HepG2 (cell line): Measurements from ENCODE around the gene TGFA. TPM values are rescaled to one million over a fixed set of nuclear protein-coding genes. Genes with fewer than 3 reads are reported as not detected.

ENCODE experiments used
- ARID5B ChIP-seq: IDR thresholded peaks from 2 replicates; pipeline ENCODE4 v1.4.0; 2020; ENCODE audit warnings: mild to moderate bottlenecking, missing genetic modification reagents
- ATF4 ChIP-seq, 2 experiments: fragments of 450-650 bp in 1 of 2; sonication (generic) in 1 of 2; formaldehyde crosslinking; IDR thresholded peaks; 2 replicates each; pipeline versions ENCODE4 v1.5.0 to v1.8.0; 2020 to 2022; ENCODE audit warnings: mild to moderate bottlenecking in 1 of 2, missing genetic modification reagents in 1 of 2
- CENPT ChIP-seq: sonication (generic); formaldehyde crosslinking; IDR thresholded peaks from 2 replicates; pipeline ENCODE4 v1.8.0; 2022; ENCODE audit warnings: low read depth, mild to moderate bottlenecking, moderate library complexity, missing genetic modification reagents
- EP300 ChIP-seq, 3 experiments: sonication (generic) in 1 of 3; formaldehyde crosslinking in 1 of 3; IDR thresholded peaks; 2 replicates each; pipeline versions ENCODE4 v1.5.1 to v1.6.1; 2011 to 2020; ENCODE audit warnings: low read depth in 2 of 3, low read length in 2 of 3, borderline replicate concordance in 1 of 3, improper control_type of control experiment in 1 of 3, mild to moderate bottlenecking in 1 of 3, missing genetic modification reagents in 1 of 3, moderate library complexity in 1 of 3
- HNRNPUL1 ChIP-seq: fragments of 200-400 bp; formaldehyde crosslinking; IDR thresholded peaks from 2 replicates; pipeline ENCODE4 v1.6.1; 2017; ENCODE audit warnings: low read depth, mild to moderate bottlenecking, low read length, moderate library complexity
- KLF13 ChIP-seq: sonication (generic); formaldehyde crosslinking; IDR thresholded peaks from 2 replicates; pipeline ENCODE4 v1.4.0; 2020; ENCODE audit warnings: mild to moderate bottlenecking, missing genetic modification reagents
- MAZ ChIP-seq, 2 experiments: sonication (generic) in 1 of 2; formaldehyde crosslinking in 1 of 2; IDR thresholded peaks; 2 replicates each; pipeline versions ENCODE4 v1.5.0 to v1.6.1; 2012 to 2020; ENCODE audit warnings: low read depth in 2 of 2, mild to moderate bottlenecking in 2 of 2, borderline replicate concordance in 1 of 2, improper control_type of control experiment in 1 of 2, low read length in 1 of 2, missing genetic modification reagents in 1 of 2, moderate library complexity in 1 of 2
- PITX1 ChIP-seq: sonication (generic); formaldehyde crosslinking; IDR thresholded peaks from 2 replicates; pipeline ENCODE4 v1.5.1; 2020; ENCODE audit warnings: mild to moderate bottlenecking, missing genetic modification reagents
- REST ChIP-seq, 2 experiments: IDR thresholded peaks; 2 replicates each; pipeline ENCODE4 v1.6.1; 2011 to 2012; ENCODE audit warnings: low read length in 2 of 2, borderline replicate concordance in 1 of 2, low read depth in 1 of 2, mild to moderate bottlenecking in 1 of 2, moderate library complexity in 1 of 2
- ZFP1 ChIP-seq: IDR thresholded peaks from 2 replicates; pipeline ENCODE4 v1.6.1; 2016
- ZFP82 ChIP-seq: sonication (generic); formaldehyde crosslinking; IDR thresholded peaks from 2 replicates; pipeline ENCODE4 v1.5.1; 2020; ENCODE audit warnings: mild to moderate bottlenecking, missing genetic modification reagents, borderline replicate concordance
- ZNF354B ChIP-seq: sonication (generic); formaldehyde crosslinking; IDR thresholded peaks from 2 replicates; pipeline ENCODE4 v1.8.0; 2022; ENCODE audit warnings: mild to moderate bottlenecking, missing genetic modification reagents
- ZNF569 ChIP-seq: sonication (generic); formaldehyde crosslinking; IDR thresholded peaks from 2 replicates; pipeline ENCODE4 v1.5.0; 2020; ENCODE audit warnings: mild to moderate bottlenecking, missing genetic modification reagents, moderate library complexity, borderline replicate concordance
- ZNF598 ChIP-seq: sonication (generic); formaldehyde crosslinking; IDR thresholded peaks from 2 replicates; pipeline ENCODE4 v1.5.1; 2020; ENCODE audit warnings: mild to moderate bottlenecking, missing genetic modification reagents, borderline replicate concordance
- ZNF639 ChIP-seq: conservative IDR thresholded peaks from 2 replicates; pipeline ENCODE4 v1.6.1; 2018; ENCODE audit warnings: missing genetic modification reagents
- ZNF772 ChIP-seq: sonication (generic); formaldehyde crosslinking; IDR thresholded peaks from 2 replicates; pipeline ENCODE4 v1.5.0; 2020; ENCODE audit warnings: mild to moderate bottlenecking, missing genetic modification reagents
- polyA plus RNA-seq, 8 experiments: library from polyadenylated mRNA; depleted of rRNA in 3 of 8; stranded (reverse) in 7 of 8; unstranded in 1 of 8; fragments of >200 nt; fragmentation: Illumina TruSeq in 4 of 8; extraction: Trizol in 4 of 8; gene quantifications; 2 replicates each; pipeline versions ENCODE4 v1.2.1 to v1.2.3, GENCODE V29; 2011 to 2016; ENCODE audit warnings: low read depth in 4 of 8, missing spikeins in 1 of 8, mixed read lengths in 1 of 8; ENCODE audit not compliant: insufficient read depth in 1 of 8
- total RNA-seq, 5 experiments: library from RNA; depleted of rRNA; stranded (reverse); fragments of >200 nt; fragmentation: Illumina TruSeq; extraction: Trizol; gene quantifications; 2 replicates each; pipeline ENCODE4 v1.2.3, GENCODE V29; 2016; ENCODE audit warnings: low read depth in 1 of 5

Gene TGFA
- total and polyA plus RNA-seq, 2 of the 13 experiments (the other 11 are each of a cell fraction or from before 2014, with no cell fraction given), result 7.8 to 15.3 TPM

GRCh38 chr2:70505613-70506391 is 47.8 kb downstream of the TGFA start (continued):
- TF ChIP-seq ARID5B (CRISPR knock-in tag) (no peak), KLF13 (CRISPR knock-in tag) (no peak), ZFP1 (CRISPR knock-in tag) (no peak), REST (IDR thresholded peaks at IDR 0.05; ENCODE audit: borderline replicate concordance in 1 of 2, low read depth in 1 of 2, low read length in 2 of 2) (no peak), ZNF354B (no peak), ATF4 (CRISPR knock-in tag; IDR thresholded peaks at IDR 0.05) (no peak), ZFP82 (CRISPR knock-in tag) (no peak), ZNF569 (CRISPR knock-in tag) (no peak), ZNF772 (no peak), ZNF598 (CRISPR knock-in tag) (no peak), EP300 (IDR thresholded peaks at IDR 0.05; ENCODE audit: low read depth in 2 of 2, low read length in 2 of 2) (0 out of 4 replicates have a peak, but pooled peaks of 1 of the 2 experiments have one; percentile 23), EP300 (CRISPR knock-in tag; IDR thresholded peaks at IDR 0.05; ENCODE audit: borderline replicate concordance) (no peak), MAZ (IDR thresholded peaks at IDR 0.05; ENCODE audit: borderline replicate concordance, low read depth, low read length) (no peak), MAZ (CRISPR knock-in tag; IDR thresholded peaks at IDR 0.05; ENCODE audit: low read depth) (no peak), PITX1 (CRISPR knock-in tag) (0 out of 2 replicates have a peak, but pooled peaks have one; percentile 47), HNRNPUL1 (no peak), ZNF639 (CRISPR knock-in tag) (no peak), CENPT (CRISPR knock-in tag) (no peak)
